Measurements from ENCODE around the gene KIF26B.

KIF26B gene

GRCh38 chr1:245161866-245162265 is 7.1 kb downstream of the KIF26B start:
- no peaks in the 10 kb centered on the region for H3K79me2 ChIP-seq (ENCODE audit: insufficient read depth, low read length)
- no peaks in the 10 kb centered on the region for H3K4me1 ChIP-seq (ENCODE audit: insufficient read depth, low read length, severe bottlenecking)
- TF ChIP-seq CTCF (IDR thresholded peaks at IDR 0.05; ENCODE audit: low read length) (no peak), EZH2 (IDR thresholded peaks at IDR 0.05; ENCODE audit: borderline replicate concordance, low read length) (no peak)
- no peaks in the 10 kb centered on the region; the same call in 1 of the 2 replicates for H3K27me3 ChIP-seq (ENCODE audit: insufficient read depth, low read length)
- no peak overlapping the region for H3K27ac ChIP-seq (ENCODE audit: low read depth, low read length, poor library complexity, severe bottlenecking)
- H3K36me3 ChIP-seq (ENCODE audit: insufficient read depth, low read length), result no peaks in the 10 kb centered on the region
- no peak overlapping the region for H3K4me3 ChIP-seq (ENCODE audit: low read depth, low read length, poor library complexity, severe bottlenecking)
- no peak overlapping the region for H2AFZ ChIP-seq (ENCODE audit: low read length)
- no peak overlapping the region for H3K4me2 ChIP-seq (ENCODE audit: low read length)
- no peak overlapping the region for H3K9ac ChIP-seq (ENCODE audit: low read length)
- H3F3A ChIP-seq (ENCODE audit: insufficient read depth, low read length), result no peaks in the 10 kb centered on the region
- H4K20me1 ChIP-seq (ENCODE audit: insufficient read depth, low read length), result no peaks in the 10 kb centered on the region
- H3K9me3 ChIP-seq (ENCODE audit: low read length), result no peaks in the 10 kb centered on the region
- H3K9me2 ChIP-seq (ENCODE audit: low read depth, low read length), result no peaks in the 10 kb centered on the region

GRCh38 chr1:245166471-245166885 is 11.7 kb downstream of the KIF26B start:
- Histone ChIP-seq H3K9ac (ENCODE audit: low read length) (no peak overlapping the region), H3K4me2 (ENCODE audit: low read length) (no peak overlapping the region), H3K4me1 (ENCODE audit: insufficient read depth, low read length, severe bottlenecking) (no peaks in the 10 kb centered on the region), H3K4me3 (ENCODE audit: low read depth, low read length, poor library complexity, severe bottlenecking) (no peak overlapping the region), H2AFZ (ENCODE audit: low read length) (no peak overlapping the region), H4K20me1 (ENCODE audit: insufficient read depth, low read length) (no peaks in the 10 kb centered on the region), H3F3A (ENCODE audit: insufficient read depth, low read length) (no peaks in the 10 kb centered on the region), H3K9me3 (ENCODE audit: low read length) (no peaks in the 10 kb centered on the region), H3K27me3 (ENCODE audit: insufficient read depth, low read length) (no peaks in the 10 kb centered on the region), H3K36me3 (ENCODE audit: insufficient read depth, low read length) (no peaks in the 10 kb centered on the region), H3K9me2 (ENCODE audit: low read depth, low read length) (no peaks in the 10 kb centered on the region), H3K27ac (ENCODE audit: low read depth, low read length, poor library complexity, severe bottlenecking) (no peak overlapping the region), H3K79me2 (ENCODE audit: insufficient read depth, low read length) (no peaks in the 10 kb centered on the region)
- TF ChIP-seq EZH2 (IDR thresholded peaks at IDR 0.05; ENCODE audit: borderline replicate concordance, low read length) (no peak), CTCF (IDR thresholded peaks at IDR 0.05; ENCODE audit: low read length) (no peak)

- Histone ChIP-seq H3K4me1 (ENCODE audit: insufficient read depth, low read length, severe bottlenecking) (no peaks in the 10 kb centered on the region), H3K36me3 (ENCODE audit: insufficient read depth, low read length) (no peaks in the 10 kb centered on the region), H3K4me2 (ENCODE audit: low read length) (no peak overlapping the region), H3K4me3 (ENCODE audit: low read depth, low read length, poor library complexity, severe bottlenecking) (no peak overlapping the region), H3K9me2 (ENCODE audit: low read depth, low read length) (no peaks in the 10 kb centered on the region), H3K27me3 (ENCODE audit: insufficient read depth, low read length) (no peaks in the 10 kb centered on the region), H4K20me1 (ENCODE audit: insufficient read depth, low read length) (no peaks in the 10 kb centered on the region), H3K9me3 (ENCODE audit: low read length) (no peaks in the 10 kb centered on the region), H2AFZ (ENCODE audit: low read length) (no peak overlapping the region), H3K27ac (ENCODE audit: low read depth, low read length, poor library complexity, severe bottlenecking) (no peak overlapping the region), H3F3A (ENCODE audit: insufficient read depth, low read length) (no peaks in the 10 kb centered on the region), H3K79me2 (ENCODE audit: insufficient read depth, low read length) (no peaks in the 10 kb centered on the region), H3K9ac (ENCODE audit: low read length) (no peak overlapping the region)
- TF ChIP-seq CTCF (IDR thresholded peaks at IDR 0.05; ENCODE audit: low read length), result no peak
- TF ChIP-seq EZH2 (IDR thresholded peaks at IDR 0.05; ENCODE audit: borderline replicate concordance, low read length), result no peak
These were observed 13.3 kb downstream of the KIF26B start for GRCh38 chr1:245168086-245168485.
